Natural killer cell treated with Interleukin-12 subunit alpha and Interleukin-12 subunit beta and Interleukin-15 and Interleukin-18, amount 100 ng/mL, for 72 hours (primary cell): ENCODE data around the gene AXIN2. TPM values are rescaled to one million over a fixed set of nuclear protein-coding genes. Genes with fewer than 3 reads are reported as not detected.
"Not testable (repeated sequence)": the region's sequence is repeated elsewhere in the genome, so short reads cannot be mapped to it uniquely, and the experiment has no call there.

Source experiments
- ATAC-seq, 2 donors: fragments of 150-1000 bp; cut with Tn5 transposase in 1 of 2; sonication (Bioruptor Pico), chemical (Tn5 transposase) in 1 of 2; 2 replicates each; pipeline ENCODE4 v1.10.0; 2021
- DNase-seq: peaks from one replicate; pipeline ENCODE4 v3.0.0; 2022; ENCODE audit warnings: low spot score
- H3K27ac Mint-ChIP-seq, 2 donors: 1 replicate in 1 of 2; 2 replicates in 1 of 2; pipeline ENCODE4 v1.8.0; 2022; ENCODE audit warnings: mixed read lengths in 2 of 2, mild to moderate bottlenecking in 1 of 2, moderate library complexity in 1 of 2
- H3K27me3 Mint-ChIP-seq, 2 donors: 1 replicate in 1 of 2; 2 replicates in 1 of 2; pipeline ENCODE4 v1.8.0; 2022; ENCODE audit warnings: mixed read lengths in 2 of 2
- H3K36me3 Mint-ChIP-seq: one replicate; pipeline ENCODE4 v1.8.0; 2022; ENCODE audit warnings: mixed read lengths
- H3K4me1 Mint-ChIP-seq, 2 donors: 1 replicate in 1 of 2; 2 replicates in 1 of 2; pipeline ENCODE4 v1.8.0; 2022; ENCODE audit warnings: low read depth in 2 of 2, mixed read lengths in 2 of 2, mild to moderate bottlenecking in 1 of 2
- H3K4me3 Mint-ChIP-seq: one replicate; pipeline ENCODE4 v1.8.0; 2022; ENCODE audit warnings: mixed read lengths
- H3K9me3 Mint-ChIP-seq: 2 replicates; pipeline ENCODE4 v1.8.0; 2022; ENCODE audit warnings: mixed read lengths
- total RNA-seq, 2 donors: library from RNA; stranded (reverse); gene quantifications; one replicate each; pipeline ENCODE4 v1.2.3, GENCODE V29; 2022

Gene AXIN2
- total RNA-seq, 2 donors from 2014 or later = 0.55 to 0.95 TPM

- Mint-ChIP-seq H3K36me3 (no peaks in the 10 kb centered on the region), H3K27me3 (no peaks in the 10 kb centered on the region), H3K27ac (no peak overlapping the region), H3K4me3 (no peak overlapping the region), H3K4me1 (no peaks in the 10 kb centered on the region), H3K9me3 (no peaks in the 10 kb centered on the region)
- ATAC-seq (peak in 1 of 2 donors; percentile 16), DNase-seq (no peak)
Measured at GRCh38 chr17:65532101-65532890, 29.2 kb downstream of the AXIN2 start.

GRCh38 chr17:65531256-65532100, 30.0 kb downstream of the AXIN2 start:
- Mint-ChIP-seq H3K9me3 (no peaks in the 10 kb centered on the region), H3K4me3 (no peak overlapping the region), H3K4me1 (no peaks in the 10 kb centered on the region), H3K36me3 (no peaks in the 10 kb centered on the region), H3K27ac (no peak overlapping the region), H3K27me3 (no peaks in the 10 kb centered on the region)
- DNase-seq (no peak), ATAC-seq (no peak)

- Mint-ChIP-seq H3K36me3 (no peaks in the 10 kb centered on the region), H3K4me3 (no peak overlapping the region), H3K27ac (no peak overlapping the region), H3K9me3 (no peaks in the 10 kb centered on the region), H3K4me1 (no peaks in the 10 kb centered on the region), H3K27me3 (no peaks in the 10 kb centered on the region)
- no peak for DNase-seq
- ATAC-seq = no peak
Measured at GRCh38 chr17:65530523-65531255, 30.8 kb downstream of the AXIN2 start.

GRCh38 chr17:65529761-65530522, 31.5 kb downstream of the AXIN2 start:
- H3K4me1 Mint-ChIP-seq = no peaks in the 10 kb centered on the region
- no peaks in the 10 kb centered on the region for H3K36me3 Mint-ChIP-seq
- no peak overlapping the region for H3K4me3 Mint-ChIP-seq
- ATAC-seq (no peak), DNase-seq (no peak)
- H3K27me3 Mint-ChIP-seq = no peaks in the 10 kb centered on the region
- H3K9me3 Mint-ChIP-seq = no peaks in the 10 kb centered on the region
- H3K27ac Mint-ChIP-seq = no peak overlapping the region

- ATAC-seq = no peak
- H3K4me3 Mint-ChIP-seq = no peak overlapping the region
- no peak overlapping the region for H3K27ac Mint-ChIP-seq
- H3K9me3 Mint-ChIP-seq = no peaks in the 10 kb centered on the region
- peaks cover 3 to 4% of the 10 kb centered on the region in 2 donors for H3K27me3 Mint-ChIP-seq
- peaks cover 2 to 3% of the 10 kb centered on the region in 2 donors for H3K4me1 Mint-ChIP-seq
- no peaks in the 10 kb centered on the region for H3K36me3 Mint-ChIP-seq
- DNase-seq = no peak
Measured at GRCh38 chr17:65529040-65529633, 32.3 kb downstream of the AXIN2 start.

GRCh38 chr17:65527857-65528591, 33.4 kb downstream of the AXIN2 start:
- ATAC-seq = no peak
- Mint-ChIP-seq H3K27ac (peak overlapping the region in 1 of 2 donors; percentile 75), H3K27me3 (peaks cover 4 to 8% of the 10 kb centered on the region in 2 donors), H3K9me3 (no peaks in the 10 kb centered on the region), H3K4me3 (no peak overlapping the region), H3K36me3 (no peaks in the 10 kb centered on the region), H3K4me1 (peaks cover 9 to 10% of the 10 kb centered on the region in 2 donors)
- DNase-seq = no peak

- H3K4me1 Mint-ChIP-seq = peaks cover 9 to 10% of the 10 kb centered on the region in 2 donors
- no peaks in the 10 kb centered on the region for H3K36me3 Mint-ChIP-seq
- H3K27me3 Mint-ChIP-seq = peaks cover 4 to 8% of the 10 kb centered on the region in 2 donors
- no peak for ATAC-seq
- peak overlapping the region in 1 of 2 donors; percentile 75 for H3K27ac Mint-ChIP-seq
- H3K9me3 Mint-ChIP-seq = no peaks in the 10 kb centered on the region
- H3K4me3 Mint-ChIP-seq = no peak overlapping the region
- no peak for DNase-seq
Measured at GRCh38 chr17:65527381-65527780, 34.1 kb downstream of the AXIN2 start.

GRCh38 chr17:65526854-65527253, 34.6 kb downstream of the AXIN2 start:
- not testable (repeated sequence) for H3K27me3 Mint-ChIP-seq, H3K27ac Mint-ChIP-seq, DNase-seq, H3K36me3 Mint-ChIP-seq, ATAC-seq, H3K9me3 Mint-ChIP-seq, H3K4me3 Mint-ChIP-seq
- peaks cover 9 to 10% of the 10 kb centered on the region in 2 donors for H3K4me1 Mint-ChIP-seq

GRCh38 chr17:65523853-65524664, 37.4 kb downstream of the AXIN2 start:
- peaks cover 14 to 17% of the 10 kb centered on the region in 2 donors for H3K27me3 Mint-ChIP-seq
- no peak overlapping the region for H3K4me3 Mint-ChIP-seq
- no peaks in the 10 kb centered on the region for H3K9me3 Mint-ChIP-seq
- no peaks in the 10 kb centered on the region for H3K36me3 Mint-ChIP-seq
- DNase-seq = no peak
- H3K27ac Mint-ChIP-seq = peak overlapping the region in 1 of 2 donors; percentile 30
- peaks cover 9 to 10% of the 10 kb centered on the region in 2 donors for H3K4me1 Mint-ChIP-seq
- no peak for ATAC-seq

- Mint-ChIP-seq H3K27me3 (peaks cover 17 to 20% of the 10 kb centered on the region in 2 donors), H3K4me1 (peaks cover 9 to 10% of the 10 kb centered on the region in 2 donors), H3K27ac (peak overlapping the region in 1 of 2 donors; percentile 30), H3K4me3 (no peak overlapping the region), H3K9me3 (no peaks in the 10 kb centered on the region), H3K36me3 (no peaks in the 10 kb centered on the region)
- DNase-seq (no peak), ATAC-seq (peak; percentile 69 to 83)
Measured at GRCh38 chr17:65523411-65523810, 38.0 kb downstream of the AXIN2 start.

- H3K4me3 Mint-ChIP-seq = no peak overlapping the region
- no peak overlapping the region for H3K27ac Mint-ChIP-seq
- H3K4me1 Mint-ChIP-seq = peaks cover 9 to 10% of the 10 kb centered on the region in 2 donors
- H3K36me3 Mint-ChIP-seq = no peaks in the 10 kb centered on the region
- H3K9me3 Mint-ChIP-seq = no peaks in the 10 kb centered on the region
- ATAC-seq (no peak), DNase-seq (no peak)
- H3K27me3 Mint-ChIP-seq = peaks cover 19 to 25% of the 10 kb centered on the region in 2 donors
Measured at GRCh38 chr17:65522751-65523404, 38.6 kb downstream of the AXIN2 start.
